Activated CD8-positive, alpha-beta memory T cell treated with anti-CD3 and anti-CD28 coated beads, Interleukin-2, amount 50 U/mL, for 48 hours (primary cell): ENCODE results near the gene MYO15A.

Experiments used
- DNase-seq: peaks from one replicate; pipeline ENCODE4 v3.0.0-alpha.2; 2020

The MYO15A gene

DNA sequence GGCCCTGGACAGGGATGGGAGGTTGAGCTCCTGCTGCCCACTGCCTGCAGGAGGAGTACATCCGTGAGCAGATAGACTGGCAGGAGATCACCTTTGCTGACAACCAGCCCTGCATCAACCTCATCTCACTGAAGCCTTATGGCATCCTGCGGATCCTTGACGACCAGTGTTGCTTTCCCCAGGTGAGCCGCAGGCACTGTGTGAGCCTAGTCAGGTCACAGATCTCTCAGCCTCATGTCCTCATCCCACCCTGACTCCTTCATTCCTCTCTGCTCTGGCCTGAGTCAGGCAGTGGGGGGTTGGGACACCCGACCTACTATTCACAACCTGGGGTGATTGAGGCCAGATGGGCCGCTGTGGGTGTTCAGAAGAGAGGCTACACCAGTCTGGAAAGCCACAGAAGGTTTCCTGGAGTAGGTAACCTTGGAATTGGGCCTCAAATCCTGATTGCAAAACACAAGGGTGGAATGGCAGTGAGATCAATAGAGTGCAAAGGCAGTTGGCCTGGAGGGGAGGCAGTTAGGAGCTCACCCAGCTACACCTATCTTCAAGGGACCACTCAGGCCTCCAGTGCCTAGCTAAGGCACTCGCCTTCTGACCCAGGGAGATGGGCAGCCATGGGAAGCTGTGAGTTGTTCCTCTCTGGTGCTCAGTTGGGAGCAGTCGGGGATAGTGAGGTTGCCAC is 29.7 kb downstream of the MYO15A start:
- no peak for DNase-seq

DNA sequence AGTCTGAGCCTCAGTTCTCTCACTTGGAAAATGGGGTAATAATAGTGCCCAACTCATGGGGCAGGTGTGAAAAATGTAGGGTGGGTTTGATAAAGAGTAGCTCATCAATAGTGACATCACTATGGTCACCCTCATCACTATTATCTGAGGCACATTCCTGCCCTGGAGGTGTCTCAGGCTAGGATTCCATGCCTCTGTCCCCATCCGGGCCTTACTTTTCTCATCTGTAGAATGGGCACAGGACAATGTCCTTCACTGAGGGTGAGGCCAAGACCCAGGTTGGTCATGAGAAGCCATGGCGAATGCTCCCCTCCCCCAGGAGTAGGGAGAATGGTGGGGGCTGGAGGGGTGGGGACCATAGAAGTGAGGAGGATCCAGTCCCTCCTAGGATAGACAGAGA is 30.5 kb downstream of the MYO15A start:
- DNase-seq = no peak

DNA sequence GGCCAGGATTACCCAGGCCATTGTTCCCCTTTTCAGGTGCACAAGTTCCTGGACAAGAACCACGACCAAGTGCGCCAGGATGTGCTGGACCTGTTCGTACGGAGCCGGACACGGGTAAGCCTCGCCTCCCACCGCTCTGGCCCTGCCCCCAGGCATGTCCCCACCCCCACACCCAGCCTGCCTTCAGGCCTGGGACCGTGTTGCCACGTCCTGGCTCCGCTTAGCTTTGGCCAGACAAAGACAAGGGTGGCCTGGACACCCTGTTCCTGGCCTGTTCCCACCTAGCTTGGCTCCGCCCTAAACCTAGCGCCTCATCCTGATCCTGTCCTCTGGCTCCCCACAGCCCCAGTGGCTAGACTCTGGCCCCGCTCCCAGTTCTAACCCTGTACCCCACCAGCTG is 30.9 kb downstream of the MYO15A start:
- DNase-seq = no peak

DNA sequence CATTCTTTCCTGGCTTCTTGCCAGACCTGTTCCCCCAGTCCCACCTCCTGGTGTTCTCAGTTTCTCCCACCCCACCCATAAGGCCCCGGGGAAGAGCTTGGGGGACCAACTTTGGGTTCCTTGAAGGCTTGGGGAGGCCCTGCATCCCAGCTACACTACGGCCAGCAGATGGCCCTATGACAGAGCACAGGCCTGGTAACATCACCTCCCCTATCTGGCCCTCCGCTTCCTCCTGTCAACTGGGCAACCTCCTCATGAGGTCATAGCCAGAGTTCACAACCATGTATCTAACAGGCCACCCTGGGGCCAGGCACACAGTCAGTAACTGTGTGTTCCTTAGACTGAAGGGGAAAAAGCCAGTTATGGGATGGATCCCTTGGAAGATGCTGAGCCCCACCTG is 31.4 kb downstream of the MYO15A start:
- DNase-seq = no peak

DNA sequence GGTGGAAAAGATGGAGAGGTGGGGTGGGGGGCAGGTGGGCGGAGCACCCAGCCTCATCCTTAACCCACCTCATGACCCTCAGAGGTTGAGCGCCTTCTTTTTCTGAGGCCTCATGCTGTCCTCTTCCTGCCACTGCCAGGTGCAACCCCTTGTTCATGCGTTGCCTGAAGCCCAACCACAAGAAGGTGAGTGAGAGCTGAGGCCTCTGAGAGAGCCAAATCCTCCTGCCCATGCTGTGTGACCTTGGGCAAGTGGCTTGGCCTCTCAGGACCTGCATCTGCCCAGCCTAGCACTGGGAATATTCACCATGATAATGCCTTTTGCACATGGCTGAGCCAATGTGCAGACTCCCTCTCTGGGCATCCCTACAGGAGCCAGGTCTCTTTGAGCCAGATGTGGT is 32.1 kb downstream of the MYO15A start:
- no peak for DNase-seq

DNA sequence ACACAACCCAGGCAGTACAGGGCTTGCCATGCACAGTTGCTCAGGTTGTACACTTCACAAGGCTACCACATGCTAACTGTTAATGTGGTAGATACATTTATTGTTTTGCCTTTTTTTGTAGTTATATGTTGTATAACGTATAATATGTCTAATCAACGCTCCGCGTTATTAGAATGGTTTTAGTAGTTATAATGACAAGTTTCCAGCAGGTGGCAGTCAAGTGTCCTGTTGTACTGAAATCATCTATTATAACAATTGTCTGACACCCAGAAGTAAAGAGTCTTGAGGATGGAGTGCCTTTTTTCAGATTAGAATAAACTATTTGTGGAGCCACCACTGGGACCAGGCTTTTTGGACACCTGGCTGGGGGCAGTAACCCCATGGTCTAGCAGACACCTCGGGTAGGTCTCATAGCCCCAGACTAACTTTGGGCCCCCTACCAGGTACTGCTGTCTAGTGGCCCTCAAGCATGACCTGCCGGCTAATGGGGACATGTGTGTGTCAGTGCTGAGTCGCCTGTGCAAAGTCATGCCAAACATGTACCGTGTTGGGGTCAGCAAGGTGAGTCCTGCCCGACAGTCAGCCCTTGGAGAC is 32.8 kb downstream of the MYO15A start:
- no peak for DNase-seq

DNA sequence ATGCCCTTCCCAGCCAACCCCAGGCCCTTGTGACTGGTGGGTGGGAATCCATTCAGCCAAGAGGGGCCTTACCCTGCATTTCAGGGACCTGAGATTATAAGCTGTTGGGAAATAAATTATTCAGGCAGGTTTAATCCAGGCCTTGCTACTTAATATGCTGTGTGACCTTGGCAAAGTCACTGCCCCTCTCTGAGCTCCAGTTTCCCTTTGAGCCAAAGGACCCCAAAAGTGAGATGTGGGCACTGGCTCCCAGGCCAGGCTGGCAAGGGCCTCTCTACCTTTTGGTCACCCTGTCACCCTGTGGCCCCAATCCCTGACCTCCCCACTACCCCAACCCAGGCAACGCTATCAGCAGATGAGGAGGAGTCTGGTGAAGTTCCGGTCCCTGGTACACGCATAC is 33.9 kb downstream of the MYO15A start:
- no peak for DNase-seq

DNA sequence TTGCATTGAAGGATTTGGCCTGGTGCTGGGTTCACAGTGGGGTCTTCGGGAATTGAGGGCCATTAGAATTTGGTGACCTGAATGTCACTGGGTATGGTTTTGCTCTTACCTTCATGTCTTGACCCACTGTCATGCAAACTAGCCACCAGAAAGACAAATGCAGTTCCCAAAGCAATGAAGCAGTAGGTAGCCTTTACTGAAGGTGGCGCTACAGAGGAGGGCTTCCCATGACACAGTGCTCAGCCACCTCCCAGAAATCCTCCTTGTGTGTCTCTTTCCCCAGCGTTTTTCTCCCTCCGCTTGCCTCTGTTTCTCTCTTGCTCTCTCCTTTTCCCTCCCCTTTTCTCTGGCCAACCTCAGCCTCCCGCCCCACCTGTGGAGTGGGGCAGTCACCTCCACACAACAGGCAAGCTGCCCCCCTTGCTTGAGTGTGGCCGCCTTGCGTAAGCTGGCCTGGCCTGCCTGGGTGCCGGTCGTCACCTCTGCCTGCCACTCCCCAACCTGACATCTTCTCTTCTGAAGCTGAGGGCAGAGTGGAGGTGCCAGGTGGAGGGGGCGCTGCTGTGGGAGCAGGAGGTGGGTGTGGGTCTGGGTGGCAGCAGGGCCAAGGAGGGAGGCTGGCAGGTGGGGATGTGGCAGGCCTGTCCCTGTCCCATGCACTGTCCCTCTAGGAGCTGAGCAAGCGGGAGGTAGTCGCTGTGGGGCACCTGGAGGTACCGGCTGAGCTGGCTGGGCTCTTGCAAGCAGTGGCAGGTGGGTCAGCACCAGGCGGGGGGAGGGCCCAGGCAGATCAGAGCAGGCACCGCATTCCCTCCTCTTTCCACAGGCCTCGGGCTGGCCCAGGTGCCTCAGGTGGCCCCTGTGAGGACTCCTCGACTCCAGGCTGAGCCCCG is 34.7 kb downstream of the MYO15A start:
- DNase-seq = no peak

DNA sequence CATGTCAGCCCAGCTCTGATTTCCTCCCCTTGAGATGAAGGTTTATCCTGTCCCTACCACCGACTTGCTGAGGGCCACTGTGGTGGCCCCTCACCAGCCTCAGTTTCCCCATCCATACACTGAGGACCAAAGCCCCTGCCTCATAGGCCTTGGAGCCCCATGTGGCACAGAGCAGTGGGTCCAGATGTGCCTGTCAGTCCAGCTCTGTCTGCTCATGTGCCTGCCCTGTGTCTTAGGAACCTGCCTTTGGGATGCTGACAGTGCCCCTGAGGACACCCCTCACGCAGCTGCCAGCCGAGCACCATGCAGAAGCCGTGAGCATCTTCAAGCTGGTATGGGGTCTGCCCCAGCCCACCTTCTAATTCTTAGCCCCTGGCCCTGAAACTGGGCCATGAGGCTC is 35.7 kb downstream of the MYO15A start:
- DNase-seq = no peak

DNA sequence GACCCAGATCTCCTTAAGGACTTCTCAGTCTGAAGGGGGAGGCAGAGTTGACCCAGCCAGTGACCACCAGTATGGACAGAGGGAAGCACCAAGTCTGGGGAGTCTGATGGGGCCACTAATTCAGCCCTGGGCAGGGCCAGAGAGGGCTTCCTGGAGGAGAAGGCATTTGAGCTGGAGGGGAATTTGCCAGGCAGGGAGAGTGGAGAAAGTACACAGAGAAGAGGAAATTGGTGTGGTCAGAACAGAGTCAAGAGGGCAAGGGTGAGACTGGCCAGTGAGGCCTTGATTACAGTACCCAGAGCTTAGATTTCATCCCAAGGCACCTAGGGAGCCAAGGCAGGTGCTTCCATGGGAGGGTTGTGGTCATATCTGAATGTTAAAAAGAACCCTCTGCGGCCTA is 36.3 kb downstream of the MYO15A start:
- no peak for DNase-seq

DNA sequence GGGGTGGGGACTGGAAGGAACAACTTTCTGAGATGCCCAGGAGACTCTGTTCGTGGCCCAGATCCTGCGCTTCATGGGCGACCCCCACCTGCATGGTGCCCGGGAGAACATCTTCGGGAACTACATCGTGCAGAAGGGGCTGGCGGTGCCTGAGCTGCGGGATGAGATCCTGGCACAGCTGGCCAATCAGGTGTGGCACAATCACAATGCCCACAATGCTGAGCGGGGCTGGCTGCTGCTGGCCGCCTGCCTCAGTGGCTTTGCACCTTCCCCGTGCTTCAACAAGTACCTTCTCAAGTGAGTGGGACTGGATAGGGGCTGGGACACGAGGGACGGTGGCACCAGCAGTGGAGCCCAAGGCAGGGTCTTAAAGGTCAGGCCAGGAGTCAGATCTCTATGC is 37.3 kb downstream of the MYO15A start:
- DNase-seq = no peak

DNA sequence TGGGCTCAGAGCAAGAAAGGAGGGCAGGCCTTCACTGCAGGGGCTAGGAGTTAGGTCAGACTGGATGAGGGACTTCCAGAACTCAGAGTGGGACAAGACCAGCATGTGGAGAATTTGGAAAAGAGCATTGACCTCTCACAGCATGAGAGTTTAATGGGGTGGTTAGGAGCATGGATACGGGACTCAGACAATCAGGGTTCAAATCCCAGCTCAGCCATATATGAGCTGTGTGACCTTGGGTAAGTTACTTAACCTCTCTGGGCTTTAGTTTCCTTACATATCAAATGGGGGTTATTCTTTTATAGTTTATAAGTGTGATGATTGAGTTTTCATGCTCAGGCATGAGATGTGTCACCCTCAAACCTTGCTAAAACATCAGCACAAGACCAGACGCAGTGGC is 37.7 kb downstream of the MYO15A start:
- DNase-seq = no peak

DNA sequence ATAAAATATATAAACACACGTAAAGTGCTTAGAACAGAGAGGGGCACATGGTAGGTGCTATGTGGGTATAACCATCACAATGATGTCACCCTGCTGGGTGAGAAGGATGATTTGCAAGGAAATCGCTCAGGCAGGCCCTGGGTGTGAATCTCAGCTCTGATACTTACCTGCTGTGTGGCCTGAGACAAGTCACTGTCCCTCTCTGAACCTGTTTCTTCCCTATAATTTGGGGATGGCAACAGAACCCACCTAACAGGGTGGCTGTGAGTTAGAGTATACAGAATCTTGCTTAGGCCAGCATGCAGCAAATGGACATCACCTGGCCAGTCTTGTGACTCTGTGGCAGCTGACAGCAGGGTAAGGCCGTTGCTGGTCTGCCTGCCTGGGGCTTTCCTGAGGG is 38.4 kb downstream of the MYO15A start:
- no peak for DNase-seq

DNA sequence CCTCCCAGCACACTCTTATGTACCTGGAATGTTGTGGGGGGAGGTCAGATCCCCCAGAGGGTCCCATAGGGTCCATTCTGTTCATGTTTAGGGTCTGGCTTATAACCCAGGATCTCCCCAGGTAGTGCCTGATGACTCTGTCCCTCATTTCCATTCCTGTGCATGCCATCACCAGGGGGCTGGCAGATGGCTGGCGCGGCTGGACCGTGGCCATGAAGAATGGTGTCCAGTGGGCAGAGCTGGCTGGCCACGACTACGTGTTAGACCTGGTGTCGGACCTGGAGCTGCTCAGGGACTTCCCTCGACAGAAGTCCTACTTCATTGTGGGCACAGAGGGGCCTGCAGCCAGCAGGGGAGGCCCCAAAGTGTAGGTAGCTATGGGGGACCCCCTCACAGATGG is 40.0 kb downstream of the MYO15A start:
- DNase-seq = no peak

DNA sequence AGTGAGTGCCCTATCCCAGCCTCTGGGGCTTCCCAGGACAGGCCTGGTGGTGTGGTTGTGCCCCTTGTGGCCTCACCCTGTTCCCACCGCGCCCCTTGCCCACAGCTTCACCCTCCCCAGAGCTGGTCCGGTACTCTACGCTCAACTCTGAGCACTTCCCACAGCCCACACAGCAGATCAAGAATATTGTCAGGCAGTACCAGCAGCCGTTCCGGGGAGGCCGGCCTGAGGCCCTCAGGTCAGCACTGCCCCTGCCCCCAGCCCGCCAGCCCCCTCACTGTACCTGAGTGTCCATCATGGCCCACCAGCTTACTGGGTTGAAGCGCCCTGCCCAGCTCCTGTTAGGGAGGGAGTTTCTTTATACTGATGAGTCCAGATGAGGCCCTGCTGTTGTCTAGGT is 42.7 kb downstream of the MYO15A start:
- no peak for DNase-seq

DNA sequence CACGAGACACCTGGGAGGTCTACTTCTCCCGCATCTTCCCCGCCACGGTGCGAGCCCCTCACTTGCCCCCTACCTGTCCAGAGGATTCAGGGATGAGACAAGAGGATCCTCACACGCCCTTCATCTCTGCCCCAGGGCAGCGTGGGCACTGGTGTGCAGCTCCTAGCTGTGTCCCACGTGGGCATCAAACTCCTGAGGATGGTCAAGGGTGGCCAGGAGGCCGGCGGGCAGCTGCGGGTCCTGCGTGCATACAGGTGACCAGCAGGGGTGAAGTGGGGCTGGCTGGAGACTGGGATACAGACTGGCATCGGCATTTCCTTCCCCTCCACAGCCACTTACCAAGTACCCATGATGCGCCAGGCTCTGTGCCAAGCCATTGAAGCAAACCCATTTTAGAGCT is 46.6 kb downstream of the MYO15A start:
- no peak for DNase-seq

DNA sequence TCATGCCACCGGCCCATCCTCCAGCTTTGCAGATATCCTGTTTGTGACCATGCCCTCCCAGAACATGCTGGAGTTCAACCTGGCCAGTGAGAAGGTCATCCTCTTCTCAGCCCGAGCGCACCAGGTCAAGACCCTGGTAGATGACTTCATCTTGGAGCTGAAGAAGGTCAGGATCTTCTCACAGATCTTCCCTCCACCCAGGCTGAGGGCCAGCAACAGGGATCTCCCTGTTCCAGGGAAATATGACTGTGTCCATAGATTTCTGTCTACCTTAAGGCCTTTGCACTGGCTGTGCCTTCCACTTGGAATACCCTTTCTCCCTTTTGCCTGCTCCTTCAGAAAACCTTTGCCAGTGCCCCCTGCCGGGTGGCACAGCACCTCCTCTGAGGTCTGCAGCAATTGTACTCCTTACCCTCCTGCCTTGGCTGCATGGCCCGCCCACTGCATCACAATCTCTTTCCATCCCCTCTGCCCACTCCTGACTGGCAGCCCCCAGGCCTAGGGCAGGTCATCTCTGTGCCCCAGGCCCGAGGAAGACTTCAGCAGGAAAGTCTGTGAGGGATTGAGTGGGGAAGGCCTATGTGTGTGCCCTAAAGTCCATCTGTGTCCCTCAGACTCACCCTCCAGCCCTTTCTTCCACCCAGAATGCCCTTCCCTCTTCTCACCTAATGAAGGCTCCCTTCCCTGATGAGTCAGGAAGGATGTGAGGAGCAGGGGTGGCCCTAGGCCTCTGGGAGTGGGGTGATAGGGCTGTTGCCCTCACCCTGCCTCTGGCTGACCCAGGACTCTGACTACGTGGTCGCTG is 47.8 kb downstream of the MYO15A start:
- DNase-seq = no peak

DNA sequence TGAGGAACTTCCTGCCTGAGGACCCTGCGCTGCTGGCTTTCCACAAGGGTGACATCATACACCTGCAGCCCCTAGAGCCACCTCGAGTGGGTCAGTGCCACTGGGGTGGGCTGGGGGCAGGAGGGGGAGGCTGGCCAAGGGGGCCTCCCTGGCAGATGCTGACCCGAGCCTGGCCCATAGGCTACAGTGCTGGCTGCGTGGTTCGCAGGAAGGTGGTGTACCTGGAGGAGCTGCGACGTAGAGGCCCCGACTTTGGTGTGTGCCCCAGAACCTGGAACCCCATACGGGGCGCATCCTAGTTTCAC is 48.4 kb downstream of the MYO15A start:
- DNase-seq = no peak

DNA sequence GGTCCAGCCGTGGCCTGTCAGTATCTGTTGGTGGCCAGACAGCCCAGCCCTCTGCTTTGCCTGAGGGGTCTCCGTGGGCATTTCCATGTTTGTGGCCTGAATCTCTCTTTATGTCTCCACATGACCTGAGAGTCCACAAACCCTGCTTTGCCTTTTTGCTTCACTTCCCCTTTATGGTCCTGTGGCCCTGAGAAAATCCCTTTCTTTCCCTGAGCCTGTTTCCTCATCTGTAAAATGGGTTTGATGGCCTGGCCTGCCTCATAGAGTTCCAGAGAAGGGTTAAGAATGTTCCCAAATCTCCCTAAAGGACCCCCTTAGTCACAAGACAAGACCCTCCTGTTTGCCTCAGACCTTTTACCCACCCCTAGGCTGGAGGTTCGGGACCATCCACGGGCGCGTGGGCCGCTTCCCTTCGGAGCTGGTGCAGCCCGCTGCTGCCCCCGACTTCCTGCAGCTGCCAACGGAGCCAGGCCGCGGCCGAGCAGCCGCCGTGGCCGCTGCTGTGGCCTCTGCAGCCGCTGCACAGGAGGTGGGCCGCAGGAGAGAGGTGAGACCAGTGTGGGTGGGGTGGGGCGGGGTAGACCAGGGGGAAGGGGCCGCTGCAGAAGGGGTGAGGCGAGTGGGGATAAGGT is 48.9 kb downstream of the MYO15A start:
- no peak for DNase-seq

DNA sequence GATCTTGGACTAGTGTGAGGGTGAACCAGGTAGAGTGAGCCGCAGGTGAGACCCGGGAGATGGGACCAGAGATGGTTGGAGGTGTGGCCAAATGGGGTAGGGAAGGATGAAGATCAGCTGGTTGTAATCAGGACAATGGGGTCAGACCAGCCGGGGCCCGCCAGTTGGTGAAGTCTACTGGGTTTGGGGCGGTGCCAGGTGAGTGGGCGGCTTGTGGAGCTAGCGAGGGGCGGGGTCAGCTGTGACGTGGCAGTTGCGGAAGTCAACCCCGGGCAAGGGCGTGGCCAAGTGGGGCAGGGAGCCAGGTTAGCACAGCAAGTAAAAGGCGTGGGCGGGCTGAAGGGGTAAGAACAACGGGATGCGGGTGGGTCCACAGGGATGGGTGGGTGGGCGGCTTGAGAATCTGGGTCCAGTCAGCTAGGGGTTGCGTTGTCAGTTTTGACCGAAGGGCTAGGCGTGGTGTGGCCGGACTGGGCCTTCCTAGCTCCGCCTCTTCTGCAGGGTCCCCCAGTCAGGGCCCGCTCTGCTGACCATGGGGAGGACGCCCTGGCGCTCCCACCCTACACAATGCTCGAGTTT is 49.6 kb downstream of the MYO15A start:
- peak; percentile 98 for DNase-seq

DNA sequence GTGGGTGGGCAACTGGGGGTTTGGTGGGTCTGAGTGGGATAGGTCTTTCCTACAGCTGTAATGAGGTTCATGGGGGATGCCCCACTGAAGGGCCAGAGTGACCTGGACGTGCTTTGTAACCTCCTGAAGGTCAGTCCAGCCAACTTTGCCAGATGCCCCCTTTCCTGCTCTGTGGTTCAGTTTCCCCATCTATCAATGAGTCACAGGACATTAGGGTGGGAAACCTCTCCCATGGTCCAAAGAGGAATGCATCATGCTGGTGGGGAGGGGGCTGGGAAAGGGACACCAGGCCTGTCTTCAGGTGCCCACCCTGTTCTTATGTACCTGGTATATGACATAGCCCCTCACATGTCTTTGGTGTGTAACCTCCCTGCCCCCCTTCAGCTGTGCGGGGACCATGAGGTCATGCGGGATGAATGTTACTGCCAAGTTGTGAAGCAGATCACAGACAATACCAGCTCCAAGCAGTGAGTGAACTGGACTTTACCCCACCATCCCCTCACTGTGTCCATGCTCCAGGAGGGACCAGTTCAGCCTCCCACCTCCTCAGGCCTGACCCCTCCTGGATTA is 51.1 kb downstream of the MYO15A start:
- no peak for DNase-seq

DNA sequence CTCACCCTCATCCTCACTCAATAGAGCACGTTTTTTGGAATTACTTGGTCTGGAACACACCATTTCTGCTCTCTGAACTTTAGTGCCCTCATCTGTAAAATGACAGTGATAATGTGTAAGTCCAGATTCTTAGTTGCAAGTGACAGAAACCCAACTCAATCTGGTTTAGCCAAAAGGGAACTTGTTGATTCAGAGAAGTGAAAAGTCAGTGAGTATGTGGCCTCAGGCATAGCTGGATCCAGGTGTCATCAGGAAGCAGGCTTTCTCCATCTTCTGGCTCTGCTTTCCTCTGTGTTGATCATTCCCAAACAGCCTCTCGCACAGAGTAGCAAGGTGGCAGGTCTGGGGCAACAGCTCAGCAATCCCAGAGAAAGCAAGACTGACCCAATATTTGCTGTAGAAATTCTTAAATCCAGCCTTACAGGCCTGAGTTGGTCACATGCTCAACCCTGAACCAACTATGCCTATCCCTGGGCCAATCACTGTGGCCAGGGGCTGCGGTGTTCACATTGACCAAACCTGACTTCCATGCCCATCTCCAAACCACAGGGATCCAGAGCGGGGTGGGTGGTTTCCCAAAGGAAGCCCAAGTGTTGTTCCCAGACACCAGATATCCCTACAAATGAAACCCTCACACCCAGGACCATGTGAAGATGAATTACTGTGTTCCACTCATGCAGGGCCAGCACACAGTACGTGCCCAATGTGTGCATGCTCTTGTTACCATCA is 51.7 kb downstream of the MYO15A start:
- DNase-seq = no peak
